ENCODE results near the gene NDUFA8.

DNA sequence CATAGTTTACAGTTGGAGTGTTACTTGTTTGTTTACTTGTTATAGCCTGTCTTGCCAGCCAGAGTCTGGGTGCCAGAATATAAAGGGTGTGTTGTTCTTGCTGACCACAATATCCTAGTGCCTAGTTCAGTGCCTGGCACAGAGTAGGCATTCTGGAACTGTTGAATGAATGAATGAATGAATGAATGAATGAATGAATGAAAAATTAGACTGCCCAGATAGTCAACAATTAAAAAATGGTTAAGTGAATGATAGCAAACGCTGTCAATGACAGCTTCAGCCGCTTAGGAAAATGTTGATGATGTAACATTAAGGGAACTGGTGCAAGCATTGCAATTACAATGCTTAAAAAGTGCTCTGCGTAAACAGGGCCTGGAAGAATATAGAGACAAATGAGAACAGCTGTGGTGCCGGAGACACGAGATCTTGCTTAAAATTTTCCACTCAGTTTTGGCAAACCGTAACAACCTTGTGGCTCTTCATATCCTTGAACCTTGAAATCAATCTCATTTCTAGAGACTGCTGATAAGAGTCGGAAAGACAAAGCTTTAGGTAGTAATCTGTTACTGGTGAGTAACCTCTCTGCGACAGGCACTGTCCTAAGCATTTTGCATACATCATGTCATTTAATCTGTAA lies 61.8 kb downstream of the NDUFA8 start:
- TF ChIP-seq, protein P1, sequence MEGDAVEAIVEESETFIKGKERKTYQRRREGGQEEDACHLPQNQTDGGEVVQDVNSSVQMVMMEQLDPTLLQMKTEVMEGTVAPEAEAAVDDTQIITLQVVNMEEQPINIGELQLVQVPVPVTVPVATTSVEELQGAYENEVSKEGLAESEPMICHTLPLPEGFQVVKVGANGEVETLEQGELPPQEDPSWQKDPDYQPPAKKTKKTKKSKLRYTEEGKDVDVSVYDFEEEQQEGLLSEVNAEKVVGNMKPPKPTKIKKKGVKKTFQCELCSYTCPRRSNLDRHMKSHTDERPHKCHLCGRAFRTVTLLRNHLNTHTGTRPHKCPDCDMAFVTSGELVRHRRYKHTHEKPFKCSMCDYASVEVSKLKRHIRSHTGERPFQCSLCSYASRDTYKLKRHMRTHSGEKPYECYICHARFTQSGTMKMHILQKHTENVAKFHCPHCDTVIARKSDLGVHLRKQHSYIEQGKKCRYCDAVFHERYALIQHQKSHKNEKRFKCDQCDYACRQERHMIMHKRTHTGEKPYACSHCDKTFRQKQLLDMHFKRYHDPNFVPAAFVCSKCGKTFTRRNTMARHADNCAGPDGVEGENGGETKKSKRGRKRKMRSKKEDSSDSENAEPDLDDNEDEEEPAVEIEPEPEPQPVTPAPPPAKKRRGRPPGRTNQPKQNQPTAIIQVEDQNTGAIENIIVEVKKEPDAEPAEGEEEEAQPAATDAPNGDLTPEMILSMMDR (conservative IDR thresholded peaks at IDR 0.05) = no peak
- no peak for TF ChIP-seq ZFX (IDR thresholded peaks at IDR 0.05)

Data from C4-2B (cell line).